D721Med (cell line): ENCODE results near the gene C1orf74.

ENCODE experiments used
- DNase-seq: peaks from one replicate; pipeline ENCODE4 v3.0.0; 2011; ENCODE audit warnings: low spot score; ENCODE audit not compliant: insufficient read length
- FAIRE-seq: peaks from 2 replicates; lab custom pipeline; 2011; peaks lifted over from hg19 to GRCh38; lab: Jason Lieb, UNC
- CTCF ChIP-seq: IDR thresholded peaks from 2 replicates; pipeline ENCODE4 v1.5.1; 2012; ENCODE audit warnings: mild to moderate bottlenecking, control low read depth; ENCODE audit not compliant: insufficient read depth; ENCODE audit errors: missing control alignments

C1orf74 gene

GRCh38 chr1:209780268-209780667, 4.1 kb downstream of the C1orf74 start:
- DNase-seq = no peak
- no peak for TF ChIP-seq CTCF
- no peak for FAIRE-seq

- DNase-seq (no peak), FAIRE-seq (no peak)
- no peak for TF ChIP-seq CTCF
Observed at GRCh38 chr1:209778102-209778501, 6.3 kb downstream of the C1orf74 start.

- DNase-seq (no peak), FAIRE-seq (no peak)
- TF ChIP-seq CTCF = no peak
Observed at GRCh38 chr1:209777587-209777986, 6.8 kb downstream of the C1orf74 start.

GRCh38 chr1:209775678-209776077, 8.7 kb downstream of the C1orf74 start:
- no peak for TF ChIP-seq CTCF
- FAIRE-seq (no peak), DNase-seq (no peak)

GRCh38 chr1:209774592-209774991, 9.8 kb downstream of the C1orf74 start:
- DNase-seq (no peak), FAIRE-seq (no peak)
- no peak for TF ChIP-seq CTCF

- DNase-seq = no peak
- TF ChIP-seq CTCF = no peak
- no peak for FAIRE-seq
Observed at GRCh38 chr1:209772126-209772525, 12.2 kb downstream of the C1orf74 start.

- TF ChIP-seq CTCF = no peak
- DNase-seq (no peak), FAIRE-seq (no peak)
Observed at GRCh38 chr1:209770636-209771415, 13.5 kb downstream of the C1orf74 start.
